ENCODE data around the gene SYT9. TPM values are rescaled to one million over a fixed set of nuclear protein-coding genes. Genes with fewer than 3 reads are reported as not detected.

The SYT9 gene
- polyA plus RNA-seq, 12 donors, result 0.14 to 2.3 (median 0.54) TPM; not detected in 2

DNA sequence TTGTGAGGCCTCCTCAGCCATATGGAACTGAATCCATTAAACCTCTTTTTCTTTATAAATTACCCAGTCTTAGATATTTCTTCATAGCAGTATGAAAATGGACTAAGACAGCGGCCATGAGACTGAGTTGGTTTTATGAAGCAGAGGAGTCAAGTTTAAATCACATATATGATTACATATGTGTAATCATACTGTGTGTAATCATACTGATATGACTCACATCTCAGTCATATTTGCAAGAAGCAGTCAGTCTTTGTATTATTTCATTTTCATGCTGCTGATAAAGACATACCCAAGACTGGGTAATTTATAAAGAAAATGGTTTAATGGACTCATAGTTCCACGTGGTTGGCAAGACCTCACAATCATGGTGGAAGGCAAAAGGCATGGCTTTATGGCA lies 89.8 kb downstream of the SYT9 start:
- DNase-seq, result no peak

DNA sequence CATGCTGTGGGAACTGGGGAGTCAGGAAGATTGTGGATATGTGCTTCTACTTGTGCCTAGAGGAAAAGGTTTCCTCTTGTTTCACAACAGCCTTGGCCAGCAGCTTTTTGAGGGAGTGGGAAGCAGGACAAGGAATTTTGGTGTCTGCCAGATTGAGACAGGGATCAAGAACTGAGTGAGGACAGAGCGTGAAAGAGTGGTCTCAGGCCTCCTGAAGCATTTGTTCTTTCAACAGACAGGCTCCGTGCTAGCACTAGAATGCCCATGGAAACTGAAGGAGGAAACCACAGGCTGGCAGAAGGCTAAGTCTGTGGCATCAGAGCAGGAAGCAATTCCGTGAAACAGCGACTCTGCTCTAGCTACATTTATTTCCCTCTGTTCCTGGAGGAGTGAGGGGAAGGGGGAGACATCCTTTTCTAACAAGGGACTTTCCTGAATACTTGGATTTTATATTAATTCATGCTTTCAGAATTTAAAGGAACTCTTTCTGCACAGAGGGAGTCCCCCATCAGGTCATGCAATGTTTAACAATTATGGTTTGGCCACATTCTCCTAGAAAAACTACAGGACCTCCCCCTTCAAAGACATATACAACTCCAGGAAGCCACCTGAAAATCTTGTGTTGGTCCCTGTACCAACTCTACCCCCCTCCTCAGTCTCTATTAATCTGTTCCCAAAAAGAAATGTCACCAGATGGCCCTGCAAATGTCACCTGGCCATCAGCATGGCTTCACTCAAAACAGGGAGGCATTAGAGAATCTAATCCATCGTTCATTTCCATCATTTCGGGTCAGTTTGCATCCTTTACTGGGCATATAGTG lies 96.1 kb downstream of the SYT9 start:
- DNase-seq, result no peak

DNA sequence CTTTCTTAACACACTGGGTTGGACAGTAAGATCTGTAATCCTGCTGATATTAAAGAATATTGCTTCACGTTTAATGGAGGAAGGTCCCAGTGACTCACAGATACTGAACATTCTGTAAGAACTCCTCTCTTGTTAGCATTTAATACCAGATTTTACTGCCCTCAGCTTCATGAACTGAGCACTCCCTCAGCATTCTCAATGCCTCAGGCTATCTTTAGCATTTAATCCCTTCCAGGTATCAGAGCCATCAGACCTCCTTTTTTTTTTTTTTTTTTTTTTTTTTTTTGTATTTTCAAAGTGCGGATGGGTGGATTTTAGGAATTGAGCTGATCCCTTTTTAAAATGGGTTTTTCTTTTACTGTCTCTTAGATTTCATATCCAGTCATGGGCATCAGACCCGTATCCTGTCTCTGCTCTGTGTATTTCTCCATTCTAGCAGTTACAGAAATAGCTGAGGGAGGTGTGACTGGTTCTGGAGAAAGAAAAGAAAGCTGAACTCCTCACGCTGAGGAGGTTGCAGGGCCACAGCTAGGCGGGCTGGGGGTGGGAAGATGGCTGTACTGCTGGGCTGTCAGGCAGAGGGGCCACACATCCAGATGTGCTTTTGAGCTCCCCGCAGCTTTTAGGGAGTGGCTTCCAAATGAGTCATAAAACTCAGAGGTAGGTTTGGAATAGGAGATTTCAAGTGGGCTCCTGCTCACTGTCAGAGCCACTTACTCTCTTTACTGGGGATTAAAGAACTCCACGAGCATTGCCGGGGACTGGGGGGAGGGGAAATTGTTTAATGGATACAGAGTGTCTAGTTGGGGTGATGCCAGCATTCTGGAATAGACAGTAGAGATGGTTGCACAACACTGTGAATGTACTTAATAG lies 97.0 kb downstream of the SYT9 start:
- no peak for DNase-seq

DNA sequence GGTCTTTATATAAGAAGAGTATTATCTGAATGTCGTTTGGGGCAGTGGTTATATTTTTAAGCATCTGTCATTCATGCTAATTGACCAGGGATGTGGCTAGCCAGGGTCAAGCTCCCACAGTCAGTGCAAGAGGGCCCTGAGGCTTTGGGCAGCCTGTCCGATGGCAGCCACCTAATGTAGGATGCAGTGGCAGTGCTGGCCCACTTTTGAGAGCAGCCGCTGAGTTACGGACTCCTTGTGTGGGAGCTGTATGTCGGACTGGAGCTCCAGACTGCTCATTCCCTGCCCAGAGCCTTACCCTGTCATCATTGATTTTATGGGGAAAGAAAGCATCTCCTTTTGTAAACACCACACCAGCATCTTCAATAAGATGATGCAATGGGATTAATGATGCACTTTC lies 99.5 kb downstream of the SYT9 start:
- no peak for DNase-seq

DNA sequence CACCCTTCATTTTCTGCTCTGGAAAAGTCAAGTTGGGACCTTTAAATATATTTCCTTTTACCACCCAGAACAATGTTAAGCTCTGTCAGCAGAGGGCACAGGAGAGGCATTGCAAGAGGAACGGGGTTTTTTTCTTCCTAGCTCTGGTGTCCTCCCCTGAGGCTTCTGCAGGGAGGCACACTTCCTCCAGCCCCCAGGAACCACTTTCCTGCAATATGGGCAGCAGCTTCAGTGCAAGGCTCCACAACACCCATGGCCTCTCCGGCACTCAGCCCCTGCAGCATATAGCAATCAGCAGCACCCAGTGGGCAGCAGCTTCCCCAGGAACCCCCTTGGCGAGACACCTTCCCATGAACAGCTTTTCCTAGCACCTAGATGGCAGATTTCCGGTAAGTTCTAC lies 101.4 kb downstream of the SYT9 start:
- DNase-seq, result no peak

DNA sequence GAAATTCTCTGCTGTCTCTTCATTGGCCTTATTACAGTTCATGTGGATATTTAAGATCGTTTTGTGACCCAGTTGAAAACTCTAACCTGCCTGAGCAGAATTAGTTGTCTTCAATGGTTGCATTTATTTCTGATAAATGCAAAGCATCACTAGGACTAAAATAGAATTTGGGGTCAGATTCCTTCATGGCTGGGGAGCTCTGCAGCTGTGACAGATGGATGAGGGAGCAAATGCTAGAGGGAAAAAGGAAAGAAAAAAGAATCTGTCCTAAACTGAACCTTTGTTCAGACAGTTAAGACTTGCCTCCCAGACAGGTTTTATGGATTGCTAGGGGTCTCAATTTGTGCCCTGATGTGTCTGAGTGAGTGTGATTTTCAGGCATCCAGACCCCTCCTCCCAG lies 113.0 kb downstream of the SYT9 start:
- DNase-seq, result no peak

DNA sequence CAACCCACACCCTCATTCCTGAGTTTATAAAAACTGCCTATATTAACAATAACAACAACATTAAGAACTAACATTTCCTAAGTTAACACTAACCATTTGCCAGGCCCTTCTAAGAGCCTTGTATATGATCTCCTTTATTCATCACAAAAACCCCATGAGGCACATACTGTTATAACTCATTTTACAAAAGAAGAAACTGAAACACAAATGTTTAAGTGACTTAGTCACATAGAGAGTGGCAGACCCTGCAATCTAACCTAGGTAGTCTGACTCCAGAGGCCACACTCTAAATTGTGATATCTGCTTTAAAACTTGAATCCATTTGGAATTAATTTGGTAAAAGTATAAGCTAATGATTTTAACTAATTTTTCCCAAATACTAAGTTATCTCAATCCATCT lies 116.1 kb downstream of the SYT9 start:
- no peak for DNase-seq

DNA sequence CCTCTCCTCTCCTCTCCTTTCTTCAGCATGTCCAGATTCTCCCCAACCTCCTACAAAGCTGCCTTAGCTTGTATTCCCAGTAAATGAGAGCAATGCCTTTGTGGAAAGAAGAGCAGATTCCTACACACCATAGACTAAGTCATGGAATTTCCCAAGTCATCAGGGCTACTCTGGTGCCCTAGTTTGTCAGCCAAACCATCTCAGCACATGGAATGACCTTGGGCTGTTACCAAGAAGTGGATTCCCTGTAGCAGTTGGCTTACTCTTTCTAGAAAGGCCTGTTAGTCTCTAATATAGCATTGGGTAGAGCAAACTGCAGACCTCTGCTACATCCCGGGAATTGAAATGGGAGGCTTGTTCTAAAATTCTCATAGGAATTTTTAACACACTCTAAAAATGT lies 124.7 kb downstream of the SYT9 start:
- DNase-seq, result no peak

DNA sequence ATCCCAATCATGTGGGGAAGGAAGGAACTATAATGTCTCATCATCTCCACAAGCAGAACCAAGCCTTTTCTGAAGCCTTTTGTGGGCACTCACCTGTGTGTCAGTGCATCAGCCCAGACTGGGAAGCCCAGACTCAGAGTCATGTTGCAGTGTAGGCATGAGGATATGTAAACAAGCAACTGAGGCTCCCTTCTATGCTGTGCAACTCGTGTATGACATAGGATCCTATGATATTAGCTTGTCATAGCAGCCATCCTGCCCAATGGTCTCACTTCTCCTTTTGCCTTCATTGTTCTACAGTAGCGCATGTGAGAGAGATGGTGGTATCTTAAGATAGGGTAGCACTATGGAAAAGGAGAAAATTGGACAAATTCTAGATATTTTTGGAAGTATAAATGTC lies 130.2 kb downstream of the SYT9 start:
- DNase-seq, result no peak

DNA sequence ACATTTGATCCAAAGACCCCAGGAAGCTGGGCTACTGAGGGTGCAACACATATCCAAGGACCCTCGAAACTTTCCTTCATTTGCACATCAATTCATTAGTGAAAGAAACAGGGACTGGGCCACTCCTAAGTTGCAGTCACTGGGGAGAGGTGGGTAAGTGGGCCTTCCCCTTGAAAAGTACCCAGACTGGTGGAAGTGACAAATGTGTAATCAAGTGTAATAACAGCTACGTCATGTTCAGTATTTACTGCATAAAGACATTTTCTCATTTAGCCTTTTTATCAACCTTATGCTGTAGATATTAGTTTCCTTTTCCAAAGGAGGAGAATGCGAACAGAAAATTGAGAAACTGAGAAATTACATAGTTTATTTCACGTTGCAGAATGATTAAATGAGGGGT lies 131.7 kb downstream of the SYT9 start:
- DNase-seq, result no peak

DNA sequence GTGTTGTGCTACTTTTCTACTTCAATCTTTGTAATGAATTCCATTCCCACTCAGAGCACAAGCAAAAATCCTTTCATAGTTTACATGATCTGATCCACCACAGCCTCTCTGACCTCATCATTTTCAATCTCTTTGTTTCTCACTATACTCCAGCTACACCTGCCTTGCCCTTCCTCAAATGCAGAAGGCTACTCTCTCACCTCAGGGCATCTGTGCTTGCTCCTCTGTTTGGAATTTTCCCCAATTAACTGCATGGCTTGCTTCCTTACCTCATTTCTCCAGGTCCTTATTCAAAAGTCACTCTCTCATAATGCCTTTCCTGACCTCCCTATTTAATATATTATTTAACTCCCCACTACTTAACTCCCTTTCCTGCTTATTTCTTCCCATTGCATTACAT lies 133.0 kb downstream of the SYT9 start:
- DNase-seq, result no peak

DNA sequence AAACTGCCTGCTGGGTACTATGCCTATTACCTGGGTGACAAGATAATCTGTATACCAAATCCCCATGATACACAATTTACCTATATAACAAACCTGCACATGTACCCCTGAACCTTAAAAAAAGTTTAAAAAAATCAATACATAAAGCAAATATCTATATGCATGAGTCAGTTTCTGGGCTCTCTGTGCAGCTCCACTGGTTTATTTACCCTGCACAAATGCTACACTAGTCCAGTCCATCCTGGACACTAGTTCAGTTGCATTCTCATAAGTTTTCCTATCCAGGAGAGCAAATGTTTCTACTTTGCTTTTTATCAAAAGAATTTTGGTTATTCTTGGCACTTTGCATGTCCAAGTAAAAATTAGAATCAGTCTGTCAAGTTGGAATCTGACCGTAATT lies 133.8 kb downstream of the SYT9 start:
- DNase-seq, result no peak

DNA sequence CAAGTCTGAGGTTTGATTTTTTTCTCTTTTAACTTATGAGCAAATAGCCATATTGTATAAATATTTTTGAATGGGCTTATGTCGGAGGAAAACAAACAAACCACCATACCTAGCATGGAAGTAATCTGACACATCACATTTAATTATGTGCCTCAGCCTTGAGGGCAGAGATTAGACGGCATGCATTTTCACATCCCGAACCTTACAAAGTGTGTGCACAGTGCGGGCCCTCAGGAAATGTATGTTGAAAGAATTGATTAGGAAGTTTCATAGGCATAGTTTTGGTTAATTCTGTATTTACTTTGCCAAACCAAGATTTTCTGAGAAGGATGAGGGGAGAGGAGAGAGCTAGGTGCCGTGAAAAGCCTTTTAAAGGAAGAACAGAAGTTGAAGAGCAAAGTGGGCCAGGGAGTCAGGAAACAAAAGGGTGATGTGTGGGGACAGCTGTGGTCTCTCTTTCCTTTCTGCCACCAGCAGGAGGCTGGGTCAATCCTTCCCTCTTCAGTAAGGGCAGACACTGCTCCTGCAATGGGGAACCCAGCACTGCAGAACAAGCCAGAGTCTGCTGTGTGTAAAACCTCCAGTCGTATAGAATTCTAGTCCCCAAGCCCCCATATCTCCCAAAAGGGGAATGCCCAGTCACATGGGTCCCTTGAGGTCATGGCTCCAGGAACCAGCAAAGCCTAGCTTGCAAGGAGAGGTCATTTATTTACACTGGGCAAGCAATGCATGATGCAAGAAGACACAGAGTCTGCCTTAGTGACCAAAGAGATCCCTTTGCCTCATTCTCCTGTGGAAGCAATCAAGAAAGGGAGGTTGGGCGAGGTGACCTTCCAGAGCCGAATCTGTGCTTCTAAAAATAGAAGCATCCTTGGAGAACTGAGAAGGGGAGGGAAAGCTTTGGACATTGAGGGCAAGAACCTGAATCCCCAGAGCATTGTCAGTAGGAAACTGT lies 162.5 kb downstream of the SYT9 start:
- DNase-seq, result no peak

DNA sequence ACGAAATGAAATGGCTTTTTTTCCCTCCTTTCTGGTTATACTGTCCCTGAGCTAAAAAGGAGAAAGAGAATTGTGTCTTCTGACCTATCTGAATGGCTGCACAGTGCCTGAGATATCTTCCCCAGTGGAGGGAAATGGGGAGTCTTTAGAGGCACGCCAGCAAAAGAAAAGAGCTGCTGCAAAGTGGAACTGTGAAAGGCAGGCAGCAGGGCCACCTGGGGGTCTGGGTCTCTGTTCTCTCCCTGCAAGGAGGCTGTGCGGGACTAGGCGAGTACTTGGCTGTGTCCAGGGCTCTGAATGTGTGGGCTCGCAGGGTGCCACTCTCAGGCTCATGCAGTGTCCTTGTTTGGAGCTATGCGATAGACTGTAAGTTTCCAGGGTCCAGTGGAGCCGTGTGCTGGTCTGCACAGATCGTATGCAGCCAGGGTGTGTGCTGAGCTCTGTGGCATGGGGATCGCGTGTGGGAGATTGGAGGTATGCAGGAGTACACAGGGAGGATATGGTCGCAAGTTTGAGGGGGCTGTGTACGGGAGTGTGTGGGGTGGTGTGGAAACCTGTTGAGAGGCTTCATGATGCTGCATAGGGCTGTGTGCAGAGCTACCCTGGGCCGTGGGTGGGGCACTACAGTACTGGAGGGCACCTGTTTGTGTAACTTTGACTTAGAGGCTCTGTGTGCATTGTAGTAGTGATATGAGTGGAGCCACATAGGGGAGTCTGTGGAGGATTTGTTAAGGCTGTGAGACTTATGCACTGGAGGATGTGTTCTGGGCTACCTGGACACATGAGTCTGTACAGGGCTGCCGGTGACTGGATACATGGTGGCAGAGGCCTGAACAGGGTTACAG lies 163.5 kb downstream of the SYT9 start:
- no peak for DNase-seq

DNA sequence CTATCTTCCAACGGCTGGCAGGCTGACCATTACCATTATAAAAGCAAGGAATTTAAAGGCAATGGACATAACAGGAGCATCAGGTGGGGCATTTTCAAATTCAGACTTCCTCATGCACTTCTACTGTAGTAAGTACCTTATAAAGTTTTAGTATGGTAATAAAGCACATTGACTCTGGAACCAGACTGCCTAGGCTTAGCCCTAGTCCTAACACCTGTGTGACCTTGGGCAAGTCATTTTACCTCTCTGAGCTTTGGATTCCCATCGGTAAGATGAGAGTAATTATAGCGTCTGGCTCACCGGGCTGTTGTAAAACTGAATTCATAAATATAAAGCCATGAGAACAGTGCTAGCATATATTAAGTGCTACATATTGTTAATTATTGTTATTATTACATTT lies 164.4 kb downstream of the SYT9 start:
- DNase-seq, result no peak

DNA sequence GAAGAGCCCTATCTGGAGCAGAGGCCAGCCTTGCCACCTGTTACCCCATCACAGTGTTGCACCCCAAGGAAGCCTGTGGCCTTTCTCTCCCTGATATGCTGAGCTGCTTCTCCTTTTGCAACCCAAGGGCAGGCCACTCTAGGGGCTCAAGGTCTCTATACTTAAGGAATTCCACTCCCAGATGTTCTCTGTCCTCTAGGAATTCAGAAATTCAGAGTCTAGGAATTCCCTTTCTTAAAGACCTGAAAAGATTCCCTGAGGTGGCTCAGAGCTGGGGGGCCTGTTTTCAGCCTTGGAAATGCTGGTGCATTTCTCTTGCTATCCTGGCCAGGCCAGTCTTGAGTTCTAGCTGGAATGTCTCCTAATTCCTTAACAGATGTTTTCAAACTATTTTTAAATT lies 165.6 kb downstream of the SYT9 start:
- DNase-seq, result no peak

DNA sequence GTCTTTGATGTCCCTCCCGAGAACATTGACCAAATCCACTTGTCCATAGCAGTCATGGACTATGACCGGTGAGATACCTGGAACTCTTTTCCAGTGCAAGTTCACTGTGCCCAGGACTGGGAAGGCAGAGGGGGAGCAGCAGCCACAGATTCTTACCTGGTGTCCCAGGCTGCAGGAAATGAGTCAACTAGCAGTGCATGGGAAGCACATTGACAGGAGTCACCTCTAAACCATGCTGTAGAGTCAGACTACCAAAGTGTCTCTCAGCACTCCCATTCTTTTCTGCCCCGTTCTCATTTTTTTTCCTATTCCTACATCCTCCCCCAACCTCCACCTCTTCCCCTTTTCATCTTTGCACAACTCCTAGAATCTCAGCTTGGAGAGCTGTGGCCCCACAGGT lies 166.4 kb downstream of the SYT9 start:
- no peak for DNase-seq

DNA sequence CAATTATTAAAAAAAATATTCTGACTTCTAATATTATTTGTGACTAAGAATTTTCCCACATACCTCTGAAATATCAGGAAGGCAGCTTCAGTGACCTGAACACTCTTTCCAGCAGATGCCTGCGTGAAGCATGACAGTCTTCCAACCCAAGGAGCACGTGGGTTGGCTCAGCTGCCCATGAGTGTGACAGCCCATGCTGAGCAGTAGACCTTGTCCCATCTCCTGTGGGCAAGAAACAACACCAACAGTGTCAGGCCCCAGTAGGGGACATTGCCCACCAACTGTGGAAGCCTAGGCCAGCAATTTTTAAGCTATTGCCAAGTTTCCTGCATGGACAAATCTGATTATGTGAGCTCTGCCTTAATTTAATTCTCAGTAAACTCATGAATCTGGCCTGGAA lies 167.2 kb downstream of the SYT9 start:
- no peak for DNase-seq

DNA sequence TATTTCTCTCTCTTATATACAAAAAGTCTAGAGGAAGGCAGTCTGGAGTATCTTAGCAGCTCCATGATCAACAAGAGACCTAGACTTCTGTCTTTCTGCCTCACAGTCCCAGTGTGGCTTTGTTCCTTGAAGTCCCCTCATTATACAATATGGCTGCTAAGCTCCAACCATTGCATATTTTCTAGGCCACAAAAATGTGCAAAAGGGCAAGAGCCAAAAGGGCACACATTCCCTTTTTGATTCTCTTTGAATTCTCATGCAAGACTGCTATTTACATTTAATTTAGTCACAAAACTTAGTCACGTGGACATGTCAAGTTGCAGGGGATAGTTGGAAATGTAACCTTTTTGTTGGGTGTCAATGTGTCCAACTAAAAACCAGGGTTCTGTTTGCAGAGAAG lies 169.4 kb downstream of the SYT9 start:
- DNase-seq, result no peak

DNA sequence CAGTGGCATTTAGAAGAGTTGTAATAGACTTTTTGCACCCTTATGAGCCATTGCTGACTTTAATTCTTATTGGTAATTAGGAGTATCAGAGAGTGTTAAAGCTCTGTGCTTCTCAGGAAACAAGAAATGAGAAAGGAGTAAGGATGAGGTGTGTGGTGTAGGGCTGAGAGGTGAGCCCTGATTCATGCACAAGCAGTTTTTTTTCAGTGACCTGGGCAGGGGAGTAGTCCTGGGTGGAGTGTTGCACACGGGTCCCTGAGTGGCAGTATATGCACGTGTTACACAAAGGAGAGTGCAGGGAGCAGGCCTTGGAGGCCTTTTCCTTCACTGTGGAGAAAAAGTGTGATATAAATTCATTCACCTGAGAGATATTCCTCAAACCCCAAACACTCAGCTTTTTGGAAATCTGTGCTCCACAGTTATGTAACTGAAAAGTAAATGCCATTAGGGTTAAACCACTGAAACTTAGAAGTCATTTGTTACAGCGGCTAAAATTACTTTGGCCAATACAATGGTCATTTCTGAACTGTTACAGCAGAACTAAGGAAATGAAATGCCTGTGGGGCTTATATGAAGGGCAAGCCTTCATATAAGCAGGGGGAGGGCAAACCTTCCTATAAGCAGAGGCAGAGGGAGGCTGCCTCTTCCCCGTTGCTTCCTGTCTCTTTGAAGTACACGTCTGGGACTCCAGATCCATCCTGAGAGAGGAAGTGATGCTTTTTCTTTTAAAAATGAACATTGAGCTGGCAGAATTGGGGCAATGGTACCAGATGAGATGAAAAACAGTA lies 171.0 kb downstream of the SYT9 start:
- DNase-seq, result no peak
